ENCODE measurements around the gene KRTAP10-12. TPM values are rescaled to one million over a fixed set of nuclear protein-coding genes. Genes with fewer than 3 reads are reported as not detected.

KRTAP10-12 gene
- polyA plus RNA-seq, 2 of the 4 experiments (the other 2 are of a cell fraction), result not detected

GRCh38 chr21:44704636-44705001 is 7.6 kb downstream of the KRTAP10-12 start:
- no peak for TF ChIP-seq CBX8 (IDR thresholded peaks at IDR 0.05)
- TF ChIP-seq RNF2 (IDR thresholded peaks at IDR 0.05; ENCODE audit: borderline replicate concordance, low read depth), result no peak
- TF ChIP-seq BHLHE40 (IDR thresholded peaks at IDR 0.05; ENCODE audit: low read depth, low read length), result no peak
- TF ChIP-seq SREBF2 (IDR thresholded peaks at IDR 0.05), result no peak
- no peak for TF ChIP-seq CTCF (IDR thresholded peaks at IDR 0.05)
- no peak for TF ChIP-seq JUNB (IDR thresholded peaks at IDR 0.05)
- no peak for TF ChIP-seq HOXA7 (CRISPR knock-in tag; IDR thresholded peaks at IDR 0.05)
- no peak for TF ChIP-seq TFCP2L1 (CRISPR knock-in tag; IDR thresholded peaks at IDR 0.05)
- no peak for TF ChIP-seq E2F6 (IDR thresholded peaks at IDR 0.05; ENCODE audit: borderline replicate concordance, low read depth)
- TF ChIP-seq EHMT2 (IDR thresholded peaks at IDR 0.05; ENCODE audit: low read depth), result no peak
- no peak for TF ChIP-seq CHD4 (IDR thresholded peaks at IDR 0.05; ENCODE audit: borderline replicate concordance)
- no peak for TF ChIP-seq RARB (CRISPR knock-in tag; IDR thresholded peaks at IDR 0.05)
- no peak for TF ChIP-seq MAFK (IDR thresholded peaks at IDR 0.05; ENCODE audit: partially characterized antibody)
- TF ChIP-seq NFE2L2 (conservative IDR thresholded peaks at IDR 0.05; ENCODE audit: low read length), result no peak
- no peak overlapping the region for H3K4me2 ChIP-seq
- POLR2A ChIA-PET, result no interaction called here
- no peak overlapping the region for H3K4me3 ChIP-seq
- H3K4me1 ChIP-seq, result peaks cover 3% of the 10 kb centered on the region
- DNase-seq (ENCODE audit: low read depth in 1 of 2, low spot score in 1 of 2), result no peak
- 40% methylated on average over 5 of the region's 13 CpGs for WGBS (ENCODE audit: missing lambda C conversion rate)
- H3K27ac ChIP-seq, result no peak overlapping the region
- ATAC-seq, result no peak
- CTCF ChIA-PET, result no interaction called here
- no peak for FAIRE-seq
- no peaks in the 10 kb centered on the region for H3K9me3 ChIP-seq

- POLR2A ChIA-PET, result no interaction called here
- WGBS (ENCODE audit: missing lambda C conversion rate), result 70% methylated on average over 17 of the region's 54 CpGs
- no peak for TF ChIP-seq ELK1 (IDR thresholded peaks at IDR 0.05; ENCODE audit: low read depth, low read length)
- no peak for TF ChIP-seq CTCF (IDR thresholded peaks at IDR 0.05)
- TF ChIP-seq USF2 (IDR thresholded peaks at IDR 0.05), result no peak
- no peak for TF ChIP-seq EP300 (IDR thresholded peaks at IDR 0.05)
- TF ChIP-seq MAZ (IDR thresholded peaks at IDR 0.05; ENCODE audit: borderline replicate concordance, low read depth, low read length), result no peak
- TF ChIP-seq MAFK (IDR thresholded peaks at IDR 0.05; ENCODE audit: partially characterized antibody), result no peak
- TF ChIP-seq RAD21 (conservative IDR thresholded peaks at IDR 0.05 in 1 of 2, IDR thresholded peaks at IDR 0.05 in 1 of 2), result no peak
- TF ChIP-seq HMGXB4 (CRISPR knock-in tag; IDR thresholded peaks at IDR 0.05; ENCODE audit: borderline replicate concordance), result no peak
- no peak for TF ChIP-seq HOXB5 (CRISPR knock-in tag; IDR thresholded peaks at IDR 0.05)
- TF ChIP-seq REST (IDR thresholded peaks at IDR 0.05), result no peak
Measured at GRCh38 chr21:44706026-44706705, 9.2 kb downstream of the KRTAP10-12 start.

More at GRCh38 chr21:44706026-44706705, 9.2 kb downstream of the KRTAP10-12 start:
- H3K27ac ChIP-seq, result no peak overlapping the region
- DNase-seq (ENCODE audit: low read depth in 1 of 2, low spot score in 1 of 2) (no peak), FAIRE-seq (no peak), ATAC-seq (no peak)
- CTCF ChIA-PET, result interaction anchor here (1.2 to 2.3 kb wide), 2 partner anchors 14 to 36 kb away, joined by 4 to 7 read pairs; no protein-coding TSS in a partner anchor
- peaks cover 7% of the 10 kb centered on the region for H3K4me1 ChIP-seq
- no peaks in the 10 kb centered on the region for H3K9me3 ChIP-seq
- no peak overlapping the region for H3K4me2 ChIP-seq
- H3K4me3 ChIP-seq, result no peak overlapping the region
